SK-N-SH treated with all-trans-retinoic acid at 6 μM for 48 hours (cell line): ENCODE measurements around the gene UST.

Experiments used
- ATAC-seq: fragments of 200-7000 bp; cut with Tn5 transposase; 3 replicates; pipeline ENCODE4 v1.9.1; 2020; ENCODE audit warnings: mild to moderate bottlenecking, moderate library complexity
- ARNTL ChIP-seq: fragments of 450-650 bp; formaldehyde crosslinking; IDR thresholded peaks from 2 replicates; pipeline ENCODE4 v1.5.0; 2020; ENCODE audit warnings: low read depth, mild to moderate bottlenecking, moderate library complexity, borderline replicate concordance
- BACH2 ChIP-seq: fragments of 250-450 bp; sonication (Bioruptor Pico); IDR thresholded peaks from 2 replicates; pipeline ENCODE4 v1.9.0; 2021; ENCODE audit warnings: mild to moderate bottlenecking, borderline replicate concordance
- CREB5 ChIP-seq: fragments of 250-450 bp; sonication (Bioruptor Pico); IDR thresholded peaks from 2 replicates; pipeline ENCODE4 v1.5.1; 2020; ENCODE audit warnings: low read depth, mild to moderate bottlenecking, moderate library complexity
- CSDC2 ChIP-seq: fragments of 250-450 bp; sonication (Bioruptor Pico); IDR thresholded peaks from 2 replicates; pipeline ENCODE4 v1.5.0; 2020; ENCODE audit warnings: mild to moderate bottlenecking, moderate library complexity
- ESRRG ChIP-seq: fragments of 250-450 bp; sonication (Bioruptor Pico); IDR thresholded peaks from 2 replicates; pipeline ENCODE4 v1.6.1; 2021; ENCODE audit warnings: mild to moderate bottlenecking
- GLIS3 ChIP-seq: fragments of 250-450 bp; sonication (Bioruptor Pico); IDR thresholded peaks from 2 replicates; pipeline ENCODE4 v1.5.0; 2020; ENCODE audit warnings: mild to moderate bottlenecking, moderate library complexity
- ISL1 ChIP-seq: fragments of 250-450 bp; sonication (Bioruptor Pico); IDR thresholded peaks from 2 replicates; pipeline ENCODE4 v2.1.2; 2022; ENCODE audit warnings: mild to moderate bottlenecking, moderate library complexity
- OSR1 ChIP-seq: fragments of 250-450 bp; sonication (Bioruptor Pico); IDR thresholded peaks from 2 replicates; pipeline ENCODE4 v1.8.0; 2022; ENCODE audit warnings: moderate library complexity, mild to moderate bottlenecking, inconsistent platforms
- PATZ1 ChIP-seq: fragments of 250-450 bp; sonication (Bioruptor Pico); IDR thresholded peaks from 2 replicates; pipeline ENCODE4 v1.8.0; 2020; ENCODE audit warnings: mild to moderate bottlenecking, moderate library complexity, borderline replicate concordance
- PPARA ChIP-seq: fragments of 250-450 bp; sonication (Bioruptor Pico); IDR thresholded peaks from 2 replicates; pipeline ENCODE4 v1.5.0; 2020; ENCODE audit warnings: mild to moderate bottlenecking, borderline replicate concordance
- RARB ChIP-seq: fragments of 250-450 bp; sonication (Bioruptor Pico); IDR thresholded peaks from 2 replicates; pipeline ENCODE4 v1.8.0; 2021; ENCODE audit warnings: mild to moderate bottlenecking, moderate library complexity
- SNAI2 ChIP-seq: fragments of 250-450 bp; sonication (Bioruptor Pico); IDR thresholded peaks from 2 replicates; pipeline ENCODE4 v1.5.0; 2020; ENCODE audit warnings: mild to moderate bottlenecking, moderate library complexity
- TCF4 ChIP-seq: fragments of 250-450 bp; sonication (Bioruptor Pico); IDR thresholded peaks from 2 replicates; pipeline ENCODE4 v1.8.0; 2021; ENCODE audit warnings: mild to moderate bottlenecking, moderate library complexity, borderline replicate concordance
- TOX ChIP-seq: fragments of 250-450 bp; sonication (Bioruptor Pico); IDR thresholded peaks from 2 replicates; pipeline ENCODE4 v1.8.0; 2021; ENCODE audit warnings: mild to moderate bottlenecking, moderate library complexity, borderline replicate concordance
- ZC3H10 ChIP-seq: fragments of 250-450 bp; sonication (Bioruptor Pico); IDR thresholded peaks from 2 replicates; pipeline ENCODE4 v1.5.1; 2021; ENCODE audit warnings: mild to moderate bottlenecking, moderate library complexity
- ZFP3 ChIP-seq: fragments of 250-450 bp; sonication (Bioruptor Pico); IDR thresholded peaks from 2 replicates; pipeline ENCODE4 v1.5.0; 2020; ENCODE audit warnings: mild to moderate bottlenecking, moderate library complexity
- ZNF565 ChIP-seq: fragments of 450-650 bp; formaldehyde crosslinking; conservative IDR thresholded peaks from 2 replicates; pipeline ENCODE4 v1.5.0; 2020; ENCODE audit warnings: low read depth, mild to moderate bottlenecking, moderate library complexity
- ZNF70 ChIP-seq: fragments of 450-650 bp; formaldehyde crosslinking; IDR thresholded peaks from 2 replicates; pipeline ENCODE4 v1.5.0; 2020; ENCODE audit warnings: mild to moderate bottlenecking, moderate library complexity
- ZNF8 ChIP-seq: fragments of 450-650 bp; formaldehyde crosslinking; IDR thresholded peaks from 2 replicates; pipeline ENCODE4 v1.5.0; 2020; ENCODE audit warnings: mild to moderate bottlenecking, moderate library complexity
- TF ChIP-seq, protein P1 (sequence below): fragments of 250-450 bp; sonication (Bioruptor Pico); IDR thresholded peaks from 2 replicates; pipeline ENCODE4 v1.5.1; 2021; ENCODE audit warnings: mild to moderate bottlenecking, moderate library complexity
- TF ChIP-seq, protein P2 (sequence below): fragments of 250-450 bp; sonication (Bioruptor Pico); IDR thresholded peaks from 2 replicates; pipeline ENCODE4 v1.5.0; 2020; ENCODE audit warnings: mild to moderate bottlenecking, moderate library complexity

The UST gene

DNA sequence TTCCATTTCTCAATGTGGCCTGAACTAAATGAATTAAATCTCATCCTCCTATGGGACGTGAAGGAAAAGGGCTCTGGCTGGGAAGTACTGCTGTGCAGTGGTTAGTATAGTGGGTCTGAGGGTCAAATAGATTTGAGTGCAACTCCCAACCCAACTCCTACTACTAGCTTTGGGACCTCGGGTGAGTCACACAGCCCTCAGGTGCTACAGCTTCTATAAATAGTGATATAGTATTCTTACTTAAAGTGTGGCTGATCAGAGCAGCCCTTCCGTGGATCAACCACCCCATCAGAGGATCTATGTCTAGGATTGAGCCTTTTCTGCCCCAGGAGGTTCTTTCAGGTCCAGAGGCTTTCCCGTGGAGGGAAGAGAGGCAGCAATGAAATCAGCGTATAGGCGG lies 904 bp upstream of the UST start:
- no peak for ATAC-seq

GRCh38 chr6:148747145-148747470 lies 278 bp downstream of the UST start:
- peak; percentile 12 for ATAC-seq
- TF ChIP-seq ZC3H10 (CRISPR knock-in tag): no peak
- no peak for TF ChIP-seq SNAI2 (CRISPR knock-in tag)
- no peak for TF ChIP-seq ESRRG (CRISPR knock-in tag)
- TF ChIP-seq CSDC2 (CRISPR knock-in tag): no peak
- no peak for TF ChIP-seq ZNF8 (CRISPR knock-in tag)
- TF ChIP-seq ARNTL (CRISPR knock-in tag): no peak
- no peak for TF ChIP-seq RARB (CRISPR knock-in tag)
- TF ChIP-seq TOX: no peak
- no peak for TF ChIP-seq PATZ1 (CRISPR knock-in tag)
- no peak for TF ChIP-seq GLIS3 (CRISPR knock-in tag)
- no peak for TF ChIP-seq PPARA (CRISPR knock-in tag)
- no peak for TF ChIP-seq CREB5 (CRISPR knock-in tag)
- no peak for TF ChIP-seq ISL1
- TF ChIP-seq, protein P1, sequence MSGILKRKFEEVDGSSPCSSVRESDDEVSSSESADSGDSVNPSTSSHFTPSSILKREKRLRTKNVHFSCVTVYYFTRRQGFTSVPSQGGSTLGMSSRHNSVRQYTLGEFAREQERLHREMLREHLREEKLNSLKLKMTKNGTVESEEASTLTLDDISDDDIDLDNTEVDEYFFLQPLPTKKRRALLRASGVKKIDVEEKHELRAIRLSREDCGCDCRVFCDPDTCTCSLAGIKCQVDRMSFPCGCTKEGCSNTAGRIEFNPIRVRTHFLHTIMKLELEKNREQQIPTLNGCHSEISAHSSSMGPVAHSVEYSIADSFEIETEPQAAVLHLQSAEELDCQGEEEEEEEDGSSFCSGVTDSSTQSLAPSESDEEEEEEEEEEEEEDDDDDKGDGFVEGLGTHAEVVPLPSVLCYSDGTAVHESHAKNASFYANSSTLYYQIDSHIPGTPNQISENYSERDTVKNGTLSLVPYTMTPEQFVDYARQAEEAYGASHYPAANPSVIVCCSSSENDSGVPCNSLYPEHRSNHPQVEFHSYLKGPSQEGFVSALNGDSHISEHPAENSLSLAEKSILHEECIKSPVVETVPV (CRISPR knock-in tag): no peak
- TF ChIP-seq, protein P2, sequence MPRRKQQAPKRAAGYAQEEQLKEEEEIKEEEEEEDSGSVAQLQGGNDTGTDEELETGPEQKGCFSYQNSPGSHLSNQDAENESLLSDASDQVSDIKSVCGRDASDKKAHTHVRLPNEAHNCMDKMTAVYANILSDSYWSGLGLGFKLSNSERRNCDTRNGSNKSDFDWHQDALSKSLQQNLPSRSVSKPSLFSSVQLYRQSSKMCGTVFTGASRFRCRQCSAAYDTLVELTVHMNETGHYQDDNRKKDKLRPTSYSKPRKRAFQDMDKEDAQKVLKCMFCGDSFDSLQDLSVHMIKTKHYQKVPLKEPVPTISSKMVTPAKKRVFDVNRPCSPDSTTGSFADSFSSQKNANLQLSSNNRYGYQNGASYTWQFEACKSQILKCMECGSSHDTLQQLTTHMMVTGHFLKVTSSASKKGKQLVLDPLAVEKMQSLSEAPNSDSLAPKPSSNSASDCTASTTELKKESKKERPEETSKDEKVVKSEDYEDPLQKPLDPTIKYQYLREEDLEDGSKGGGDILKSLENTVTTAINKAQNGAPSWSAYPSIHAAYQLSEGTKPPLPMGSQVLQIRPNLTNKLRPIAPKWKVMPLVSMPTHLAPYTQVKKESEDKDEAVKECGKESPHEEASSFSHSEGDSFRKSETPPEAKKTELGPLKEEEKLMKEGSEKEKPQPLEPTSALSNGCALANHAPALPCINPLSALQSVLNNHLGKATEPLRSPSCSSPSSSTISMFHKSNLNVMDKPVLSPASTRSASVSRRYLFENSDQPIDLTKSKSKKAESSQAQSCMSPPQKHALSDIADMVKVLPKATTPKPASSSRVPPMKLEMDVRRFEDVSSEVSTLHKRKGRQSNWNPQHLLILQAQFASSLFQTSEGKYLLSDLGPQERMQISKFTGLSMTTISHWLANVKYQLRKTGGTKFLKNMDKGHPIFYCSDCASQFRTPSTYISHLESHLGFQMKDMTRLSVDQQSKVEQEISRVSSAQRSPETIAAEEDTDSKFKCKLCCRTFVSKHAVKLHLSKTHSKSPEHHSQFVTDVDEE (CRISPR knock-in tag): no peak
- no peak for TF ChIP-seq OSR1
- no peak for TF ChIP-seq BACH2 (CRISPR knock-in tag)
- no peak for TF ChIP-seq ZNF70 (CRISPR knock-in tag)
- TF ChIP-seq ZFP3 (CRISPR knock-in tag): no peak

More for the DNA sequence above, 904 bp upstream of the UST start:
- TF ChIP-seq OSR1: no peak
- no peak for TF ChIP-seq GLIS3 (CRISPR knock-in tag)
- no peak for TF ChIP-seq ARNTL (CRISPR knock-in tag)
- TF ChIP-seq PPARA (CRISPR knock-in tag): no peak
- no peak for TF ChIP-seq TCF4 (CRISPR knock-in tag)
- no peak for TF ChIP-seq ZNF70 (CRISPR knock-in tag)
- no peak for TF ChIP-seq ZC3H10 (CRISPR knock-in tag)
- no peak for TF ChIP-seq PATZ1 (CRISPR knock-in tag)
- TF ChIP-seq BACH2 (CRISPR knock-in tag): no peak
- no peak for TF ChIP-seq RARB (CRISPR knock-in tag)
- no peak for TF ChIP-seq ZFP3 (CRISPR knock-in tag)
- TF ChIP-seq CREB5 (CRISPR knock-in tag): no peak
- TF ChIP-seq ZNF565 (CRISPR knock-in tag): no peak
- TF ChIP-seq CSDC2 (CRISPR knock-in tag): no peak
- TF ChIP-seq SNAI2 (CRISPR knock-in tag): no peak
- no peak for TF ChIP-seq ZNF8 (CRISPR knock-in tag)
- TF ChIP-seq, protein P1 (CRISPR knock-in tag): no peak
